HCEC 1CT (cell line): ENCODE measurements around the gene L1CAM.

Experiments
- DNase-seq: peaks from one replicate; pipeline ENCODE4 v3.0.0-alpha.2; 2017

Gene L1CAM

GRCh38 chrX:153885968-153886903 lies at the start of gene L1CAM:
Gene L1CAM, minus strand, starts transcription at chrX:153886173. Its CDS starts 10,337 bp downstream, at chrX:153875836.
- no peak for DNase-seq

GRCh38 chrX:153935326-153935851 lies 49.4 kb upstream of the L1CAM start:
- no peak for DNase-seq

- peak; percentile 73 for DNase-seq
Measured at GRCh38 chrX:153934762-153935325, 48.9 kb upstream of the L1CAM start, which contains the start of gene NAA10. Gene NAA10, minus strand, starts transcription at chrX:153935037. Its CDS starts 133 bp downstream, at chrX:153934904.

GRCh38 chrX:153934148-153934761 lies 48.3 kb upstream of the L1CAM start:
- DNase-seq: no peak

GRCh38 chrX:153933748-153934147 lies 47.8 kb upstream of the L1CAM start:
- peak; percentile 41 for DNase-seq

- DNase-seq: no peak
Measured at GRCh38 chrX:153932220-153932915, 46.4 kb upstream of the L1CAM start.

GRCh38 chrX:153931748-153932147 lies 45.8 kb upstream of the L1CAM start:
- DNase-seq: no peak

- no peak for DNase-seq
Measured at GRCh38 chrX:153931151-153931550, 45.2 kb upstream of the L1CAM start.

- DNase-seq: no peak
Measured at GRCh38 chrX:153930011-153930910, 44.3 kb upstream of the L1CAM start.

- DNase-seq: no peak
Measured at GRCh38 chrX:153929576-153929975, 43.6 kb upstream of the L1CAM start.

- no peak for DNase-seq
Measured at GRCh38 chrX:153928846-153929245, 42.9 kb upstream of the L1CAM start.

- peak; percentile 96 for DNase-seq
Measured at GRCh38 chrX:153927922-153928760, 42.2 kb upstream of the L1CAM start.

- DNase-seq: no peak
Measured at GRCh38 chrX:153927672-153927921, 41.6 kb upstream of the L1CAM start.

GRCh38 chrX:153926858-153927671 lies 41.1 kb upstream of the L1CAM start:
- DNase-seq: no peak

GRCh38 chrX:153926552-153926857 lies 40.5 kb upstream of the L1CAM start:
- DNase-seq: no peak

- no peak for DNase-seq
Measured at GRCh38 chrX:153925739-153926551, 40.0 kb upstream of the L1CAM start, which contains the start of gene ARHGAP4. Gene ARHGAP4, minus strand, starts transcription at chrX:153926264. Its CDS starts 62 bp downstream, at chrX:153926202.

GRCh38 chrX:153925387-153925738 lies 39.4 kb upstream of the L1CAM start:
- no peak for DNase-seq

- DNase-seq: no peak
Measured at GRCh38 chrX:153924149-153924861, 38.3 kb upstream of the L1CAM start.
